ENCODE data around the gene RNU5D-1. TPM values are rescaled to one million over a fixed set of nuclear protein-coding genes. Genes with fewer than 3 reads are reported as not detected.
"Not testable (repeated sequence)": the region's sequence is repeated elsewhere in the genome, so short reads cannot be mapped to it uniquely, and the experiment has no call there.

Gene RNU5D-1
- total RNA-seq, 1 donor from 2014 or later = not detected

GRCh38 chr1:44724955-44725698, 5.8 kb downstream of the RNU5D-1 start:
- no peak for DNase-seq

GRCh38 chr1:44724296-44724954, 6.5 kb downstream of the RNU5D-1 start:
- no peak for DNase-seq

- no peak for DNase-seq
These were observed 7.3 kb downstream of the RNU5D-1 start for GRCh38 chr1:44723496-44724295.

DNA sequence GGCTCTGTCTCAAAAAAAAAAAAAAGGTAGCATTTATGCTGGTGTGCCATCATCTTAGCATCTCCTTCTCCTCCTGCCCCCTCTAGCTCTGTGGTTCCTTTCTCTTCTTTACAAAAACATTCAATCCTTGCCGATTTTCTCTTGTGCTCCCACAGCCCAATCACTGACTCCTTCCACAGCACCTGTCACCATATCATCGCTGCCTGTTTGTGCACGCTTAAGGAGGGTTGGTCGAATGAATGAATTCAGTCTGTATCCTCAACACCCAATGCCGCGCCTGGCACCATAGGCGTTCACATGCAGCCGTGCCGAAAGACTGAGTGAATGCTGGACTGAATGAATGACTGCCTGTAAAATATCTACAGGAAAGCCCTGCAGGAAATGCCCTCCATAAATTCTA, 7.9 kb downstream of the RNU5D-1 start:
- no peak for DNase-seq

DNA sequence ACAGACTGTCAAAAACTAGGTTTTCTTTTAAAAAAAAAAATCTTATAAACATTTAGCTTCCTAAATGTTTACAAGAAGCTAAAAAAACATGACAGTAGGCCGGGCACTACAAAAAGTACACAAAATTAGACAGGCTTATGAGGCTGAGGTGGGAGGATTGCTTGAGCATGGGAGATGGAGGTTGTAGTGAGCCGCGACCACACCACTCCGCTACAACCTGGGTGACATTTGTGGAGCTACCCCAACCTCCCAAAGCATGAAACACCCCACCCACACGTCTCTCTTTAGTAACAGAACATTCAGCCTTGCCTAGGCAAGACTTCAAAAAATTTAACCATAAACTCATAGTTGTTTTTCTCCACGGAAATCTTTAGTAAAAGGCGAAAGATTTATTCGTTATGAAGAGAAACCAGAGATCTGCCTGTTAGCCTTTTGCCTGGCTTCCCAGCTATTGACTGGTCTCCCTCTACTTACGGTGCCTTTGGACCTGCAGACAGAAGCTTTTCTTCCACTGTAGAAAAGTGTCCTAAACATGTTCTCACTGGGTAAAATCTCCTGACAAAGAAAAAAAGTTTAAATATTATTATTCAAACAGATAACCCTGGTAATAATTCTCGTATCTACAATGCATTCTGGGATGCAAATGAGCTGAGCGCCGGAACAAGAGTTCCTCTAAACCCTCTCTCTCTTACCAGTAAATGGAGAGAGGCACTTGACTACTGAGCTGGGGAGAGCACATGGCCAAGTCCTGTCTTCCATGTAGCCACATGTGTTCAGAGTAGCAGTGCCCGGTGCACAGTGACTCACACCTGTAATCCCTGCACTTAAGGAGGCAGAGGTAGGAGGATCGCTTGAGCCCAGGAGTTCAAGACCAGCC, 9.2 kb downstream of the RNU5D-1 start:
- DNase-seq = peak; percentile 38

DNA sequence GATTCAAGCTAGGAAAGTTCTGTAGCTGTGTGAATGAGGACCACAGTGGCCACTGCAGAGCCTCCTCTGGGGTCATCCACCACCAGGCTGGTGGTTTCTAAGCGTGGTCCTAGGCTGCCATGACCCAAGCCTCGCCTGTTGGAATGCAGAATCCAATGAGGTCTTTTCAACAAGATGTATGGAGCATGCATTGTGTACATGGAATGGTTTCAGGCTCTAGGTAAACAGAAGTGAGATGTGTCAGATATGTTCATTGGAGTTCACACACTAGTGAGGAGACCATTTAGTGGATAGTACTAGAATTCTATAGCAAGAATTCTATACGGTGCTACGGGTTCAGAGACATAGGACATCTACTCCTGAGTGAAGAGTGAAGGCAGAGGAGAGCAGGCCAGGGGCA, 10.7 kb downstream of the RNU5D-1 start:
- DNase-seq = no peak

DNA sequence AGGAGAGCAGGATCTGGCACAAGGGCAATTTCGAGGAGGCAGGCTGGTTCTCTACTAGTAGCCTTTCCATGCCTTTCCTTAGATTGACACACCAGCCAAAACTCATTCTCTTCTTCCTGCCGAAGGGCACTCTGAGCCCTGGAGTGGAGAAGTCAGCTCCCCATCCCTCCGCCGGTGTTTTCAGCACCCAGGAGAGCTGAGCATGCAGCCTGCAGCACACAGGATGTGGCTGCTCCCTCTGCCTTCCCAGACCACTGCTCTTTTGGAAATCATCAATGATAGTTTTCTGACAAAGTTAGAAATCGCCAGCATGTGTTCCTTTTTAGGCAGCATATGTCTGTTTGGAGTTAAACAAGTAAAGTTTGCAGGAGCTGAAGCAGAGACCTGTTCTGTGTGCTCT, 11.7 kb downstream of the RNU5D-1 start:
- no peak for DNase-seq

GRCh38 chr1:44718091-44718490, 12.9 kb downstream of the RNU5D-1 start:
- no peak for DNase-seq

- no peak for DNase-seq
These were observed 13.3 kb downstream of the RNU5D-1 start for GRCh38 chr1:44717653-44718052.

DNA sequence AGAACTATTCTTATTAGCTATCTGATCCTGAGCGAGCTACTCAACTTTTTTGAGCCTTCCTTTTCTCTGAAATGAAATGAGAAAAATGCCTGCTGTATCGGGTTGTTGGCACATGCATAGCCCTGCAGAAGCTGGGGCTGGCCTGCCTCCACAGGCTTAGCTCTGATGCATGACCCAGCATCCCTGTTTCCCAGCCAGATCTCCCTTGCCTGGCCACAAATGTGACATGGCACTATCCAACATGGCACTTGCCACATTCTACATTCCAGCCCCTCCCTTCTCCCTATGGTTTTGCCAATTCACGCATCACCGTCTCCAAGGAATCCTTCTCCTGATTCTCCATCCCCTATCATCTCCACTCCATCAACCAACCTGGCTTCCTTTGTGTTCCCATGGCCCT, 13.8 kb downstream of the RNU5D-1 start:
- no peak for DNase-seq

- DNase-seq = peak; percentile 64
These were observed 15.9 kb downstream of the RNU5D-1 start for GRCh38 chr1:44714944-44715571.

DNA sequence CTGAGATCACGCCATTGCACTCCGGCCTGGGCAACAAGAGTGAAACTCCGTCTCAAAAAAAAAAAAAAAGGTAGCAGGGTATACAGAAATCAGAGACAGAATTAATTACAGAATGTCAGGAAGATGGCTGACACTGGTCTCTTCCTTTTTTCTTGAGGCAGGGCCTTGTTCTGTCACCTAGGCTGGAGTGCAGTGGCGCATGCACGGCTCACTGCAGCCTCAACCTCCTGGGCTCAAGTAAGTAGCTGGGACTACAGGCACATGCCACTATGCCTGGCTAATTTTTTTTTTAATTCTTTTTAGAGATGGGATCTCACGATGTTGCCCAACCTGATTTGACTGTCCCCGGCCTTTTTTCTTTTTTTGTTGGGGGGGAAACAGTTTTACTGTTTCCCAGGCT, 16.4 kb downstream of the RNU5D-1 start:
- DNase-seq = no peak

DNA sequence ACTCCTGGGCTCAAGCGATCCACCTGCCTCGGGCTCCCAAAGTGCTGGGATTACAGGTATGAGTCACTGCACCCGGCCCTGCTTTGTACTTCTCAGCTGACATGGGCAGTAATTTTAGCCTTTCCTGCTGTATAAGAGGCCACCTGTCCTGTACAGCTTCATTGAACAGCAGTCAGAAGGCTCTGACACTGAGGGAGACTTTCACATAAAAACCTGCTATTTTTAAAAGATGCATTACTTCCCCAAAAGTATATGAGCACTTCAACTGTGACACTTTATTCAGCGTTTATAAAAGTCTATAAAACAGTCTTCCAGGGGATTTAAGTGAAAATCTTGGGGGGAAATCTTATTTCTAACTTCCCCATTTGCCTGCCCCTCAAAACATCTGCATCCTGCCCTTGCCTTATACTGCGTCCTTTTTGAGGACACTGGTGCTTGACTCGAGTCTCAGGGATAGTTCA, 17.6 kb downstream of the RNU5D-1 start:
- DNase-seq = no peak

DNA sequence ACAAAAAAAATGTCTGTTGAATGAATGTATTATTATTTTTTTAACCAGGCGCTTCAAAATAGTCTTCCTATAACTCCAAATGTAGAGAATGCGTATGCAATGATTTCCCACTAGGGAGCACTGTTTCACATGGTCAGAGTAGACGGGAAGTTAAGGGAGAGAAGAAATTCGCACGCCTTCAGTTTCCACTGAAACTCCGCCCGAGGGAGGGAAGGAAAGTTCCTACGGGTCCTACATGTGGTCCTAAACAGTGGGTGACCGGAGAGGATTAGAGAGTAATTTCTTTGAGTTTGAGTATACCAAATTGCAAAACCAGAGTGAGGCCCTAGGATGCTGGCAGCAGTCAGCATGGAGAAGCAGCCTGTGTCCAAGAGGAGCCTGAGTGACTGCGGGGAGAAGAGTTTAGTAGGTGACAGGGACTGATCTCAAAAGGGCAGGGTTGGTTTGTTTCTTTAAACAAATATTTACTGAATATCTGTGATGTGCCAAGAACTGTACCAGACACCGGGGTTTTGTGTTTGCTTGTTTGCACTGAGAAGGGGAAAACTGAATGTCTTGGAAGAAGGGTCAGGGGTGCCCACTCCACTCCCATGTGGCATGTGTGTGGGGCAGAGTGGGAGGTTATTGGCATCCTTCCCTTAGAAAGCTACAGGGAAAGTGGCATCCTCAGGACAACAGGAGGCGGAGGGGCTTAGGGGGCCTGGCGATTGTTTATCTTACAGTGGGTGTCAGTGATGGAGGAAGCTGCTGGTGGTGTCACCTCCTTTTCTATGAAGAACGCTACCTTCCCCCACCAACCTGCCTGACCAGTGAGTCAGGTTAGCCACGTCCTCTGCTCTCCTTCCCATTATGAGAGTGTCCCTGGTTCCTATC, 22.8 kb downstream of the RNU5D-1 start:
- peak; percentile 3 for DNase-seq

GRCh38 chr1:44707112-44707881, 23.7 kb downstream of the RNU5D-1 start:
- DNase-seq = no peak

DNA sequence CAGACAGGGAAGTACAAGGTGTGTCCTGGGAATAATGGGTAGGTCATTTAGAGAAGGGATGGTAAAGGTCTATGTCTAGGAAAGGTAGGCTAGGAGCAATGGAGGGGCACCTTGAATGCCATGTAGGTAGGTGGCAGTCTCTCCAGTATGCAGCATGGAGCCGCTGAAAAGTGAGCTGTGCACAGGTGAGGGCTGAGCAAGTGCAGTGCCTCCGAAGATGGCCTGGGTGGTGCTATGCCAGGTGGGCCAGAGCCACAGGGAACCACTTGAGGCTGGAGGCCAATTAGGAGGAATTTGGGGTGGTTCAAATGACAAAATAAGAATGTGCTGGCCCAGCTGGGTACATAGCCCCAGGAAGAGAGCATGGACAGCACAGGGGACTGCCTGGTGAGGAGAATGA, 25.0 kb downstream of the RNU5D-1 start:
- no peak for DNase-seq

DNA sequence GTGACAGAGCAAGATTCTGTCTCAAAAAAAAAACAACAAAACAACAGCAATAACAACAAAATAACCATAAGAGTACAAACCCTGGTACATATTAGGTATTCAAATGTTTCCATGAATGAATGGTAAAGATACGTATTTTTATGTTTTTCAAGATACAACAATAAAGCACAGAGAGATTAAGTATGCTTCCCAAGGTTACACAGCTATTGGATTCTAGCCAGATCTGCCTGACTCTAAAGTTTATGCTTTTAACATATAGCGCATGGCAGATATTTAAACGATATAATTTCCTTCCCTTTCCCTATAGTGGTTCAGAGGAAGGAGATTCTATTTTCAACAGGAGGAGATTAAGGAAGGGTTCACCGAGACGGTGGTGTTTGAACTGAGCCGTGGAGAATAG, 25.5 kb downstream of the RNU5D-1 start:
- no peak for DNase-seq

DNA sequence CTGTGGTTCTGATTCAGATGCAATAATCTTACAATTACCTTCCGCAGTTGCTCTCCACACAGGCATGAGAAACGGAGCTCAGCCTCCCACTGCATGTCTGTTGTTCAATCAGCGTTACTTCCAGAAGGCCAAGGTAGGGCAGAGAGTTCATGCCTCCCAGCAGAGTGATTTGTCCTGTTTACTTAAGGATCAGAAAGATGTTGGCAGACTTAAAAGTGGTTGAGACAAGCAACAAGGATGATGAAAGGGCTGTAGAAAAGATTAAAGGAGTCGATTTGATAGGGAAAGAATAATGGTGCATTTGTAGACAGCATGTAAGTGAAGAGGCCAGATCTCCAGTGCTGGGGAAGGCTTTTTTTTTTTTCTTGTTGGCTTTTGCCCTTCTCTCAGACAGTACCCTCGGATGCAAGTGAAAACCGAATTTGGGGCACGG, 29.8 kb downstream of the RNU5D-1 start:
- no peak for DNase-seq

- no peak for DNase-seq
These were observed 30.4 kb downstream of the RNU5D-1 start for GRCh38 chr1:44700573-44700972.

DNA sequence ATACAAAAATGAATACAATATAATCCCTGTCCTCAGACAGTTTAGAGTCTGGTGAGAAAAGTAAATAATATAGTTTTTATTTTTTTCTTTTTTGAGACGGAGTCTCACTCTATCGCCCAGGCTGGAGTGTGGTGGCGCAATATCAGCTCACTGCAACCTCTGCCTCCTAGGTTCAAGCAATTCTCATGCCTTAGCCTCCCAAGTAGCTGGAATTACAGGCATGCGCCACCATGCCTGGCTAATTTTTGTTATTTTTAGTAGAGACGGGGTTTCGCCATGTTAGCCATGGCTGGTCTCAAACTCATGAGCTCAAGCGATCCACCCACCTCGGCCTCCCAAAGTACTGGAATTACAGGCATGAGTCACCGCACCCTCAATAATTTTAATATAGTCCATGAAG, 31.6 kb downstream of the RNU5D-1 start:
- DNase-seq = not testable (repeated sequence)
